DND-41 (cell line): ENCODE measurements around the gene FXYD6.

Experiments
- EZH2 ChIP-seq: IDR thresholded peaks from 3 replicates; pipeline ENCODE4 v1.6.1; 2012; ENCODE audit warnings: borderline replicate concordance, low read depth, mild to moderate bottlenecking, moderate library complexity, low read length, inconsistent platforms; ENCODE audit not compliant: severe bottlenecking
- TF ChIP-seq, protein P1 (sequence below): IDR thresholded peaks from 2 replicates; pipeline ENCODE4 v1.5.1; 2012; ENCODE audit warnings: borderline replicate concordance, low read length, moderate library complexity, mild to moderate bottlenecking; ENCODE audit not compliant: poor library complexity, severe bottlenecking; ENCODE audit errors: extremely low read depth

DNA sequence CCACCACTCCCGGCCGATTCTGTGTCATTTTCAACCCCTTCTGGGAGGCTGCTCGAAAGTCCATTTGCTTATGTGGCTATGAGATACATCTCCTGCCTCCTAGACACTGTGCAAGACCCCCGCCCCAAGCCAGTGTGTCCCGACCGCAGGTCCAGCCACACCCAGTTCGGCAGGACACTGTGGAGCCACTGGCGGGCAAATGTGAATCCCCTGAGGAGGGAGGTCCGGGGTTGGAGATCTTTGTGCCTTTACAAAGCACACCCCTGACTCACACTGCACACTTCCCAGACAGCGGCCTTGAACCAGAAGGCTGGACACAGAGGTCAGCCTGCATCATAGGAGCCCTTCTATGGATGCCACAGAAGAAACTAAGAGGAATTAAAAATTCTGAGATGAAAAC is 17.4 kb downstream of the FXYD6 start:
- TF ChIP-seq, protein P1, sequence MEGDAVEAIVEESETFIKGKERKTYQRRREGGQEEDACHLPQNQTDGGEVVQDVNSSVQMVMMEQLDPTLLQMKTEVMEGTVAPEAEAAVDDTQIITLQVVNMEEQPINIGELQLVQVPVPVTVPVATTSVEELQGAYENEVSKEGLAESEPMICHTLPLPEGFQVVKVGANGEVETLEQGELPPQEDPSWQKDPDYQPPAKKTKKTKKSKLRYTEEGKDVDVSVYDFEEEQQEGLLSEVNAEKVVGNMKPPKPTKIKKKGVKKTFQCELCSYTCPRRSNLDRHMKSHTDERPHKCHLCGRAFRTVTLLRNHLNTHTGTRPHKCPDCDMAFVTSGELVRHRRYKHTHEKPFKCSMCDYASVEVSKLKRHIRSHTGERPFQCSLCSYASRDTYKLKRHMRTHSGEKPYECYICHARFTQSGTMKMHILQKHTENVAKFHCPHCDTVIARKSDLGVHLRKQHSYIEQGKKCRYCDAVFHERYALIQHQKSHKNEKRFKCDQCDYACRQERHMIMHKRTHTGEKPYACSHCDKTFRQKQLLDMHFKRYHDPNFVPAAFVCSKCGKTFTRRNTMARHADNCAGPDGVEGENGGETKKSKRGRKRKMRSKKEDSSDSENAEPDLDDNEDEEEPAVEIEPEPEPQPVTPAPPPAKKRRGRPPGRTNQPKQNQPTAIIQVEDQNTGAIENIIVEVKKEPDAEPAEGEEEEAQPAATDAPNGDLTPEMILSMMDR, result no peak
- TF ChIP-seq EZH2, result no peak
